GM12878 (cell line): Measurements from ENCODE around the gene RPL10A. TPM values are rescaled to one million over a fixed set of nuclear protein-coding genes. Genes with fewer than 3 reads are reported as not detected.
"Not testable (repeated sequence)": the region's sequence is repeated elsewhere in the genome, so short reads cannot be mapped to it uniquely, and the experiment has no call there.

ENCODE experiments used
- ATAC-seq: fragments of 200-7000 bp; cut with Tn5 transposase; 3 replicates; pipeline ENCODE4 v1.9.1; 2020; ENCODE audit warnings: mild to moderate bottlenecking, moderate library complexity
- BruUV-seq: library from RNA; stranded (reverse); fragments of 400-500 nt; replicated peaks from 2 replicates; lab custom pipeline; 2021; lab: Mats Ljungman, UMichigan
- CTCF ChIA-PET: fragments of 300-600 bp; sonication (Branson Sonifier 250); formaldehyde crosslinking; extraction: SDS; loops from one replicate; lab custom pipeline; 2021; ENCODE audit warnings: inconsistent platforms; lab: Yijun Ruan, JAX
- POLR2A ChIA-PET: fragments of 350-600 bp; formaldehyde crosslinking; extraction: SDS; loops from one replicate; lab custom pipeline; 2021; ENCODE audit warnings: inconsistent platforms; lab: Charles Lee
- RAD21 ChIA-PET: fragments of 300-600 bp; sonication (Branson Sonifier 250); formaldehyde crosslinking; loops from one replicate; lab custom pipeline; 2023; ENCODE audit warnings: antibody characterized with exemption; ENCODE audit not compliant: unreplicated experiment; lab: Charles Lee
- SMC1A ChIA-PET: fragments of 300-600 bp; sonication (Branson Sonifier 250); formaldehyde crosslinking; loops from one replicate; lab custom pipeline; 2023; ENCODE audit not compliant: unreplicated experiment, uncharacterized antibody; lab: Charles Lee
- DNase-seq: peaks from one replicate; pipeline ENCODE4 v3.0.0-alpha.2; 2011; ENCODE audit warnings: low read depth, low spot score
- FAIRE-seq: peaks from 3 replicates; lab custom pipeline; 2011; peaks lifted over from hg19 to GRCh38; lab: Jason Lieb, UNC
- H2AFZ ChIP-seq: 2 replicates; pipeline ENCODE4 v1.6.0; 2011; ENCODE audit warnings: low read depth, low read length, control low read depth; ENCODE audit not compliant: control insufficient read depth
- H3K27ac ChIP-seq: 2 replicates; pipeline ENCODE4 v1.5.1; 2011; ENCODE audit warnings: control low read depth; ENCODE audit not compliant: control insufficient read depth, insufficient read depth
- H3K27me3 ChIP-seq, 2 experiments: replicated peaks in 1 of 2; 2 replicates each; pipeline versions ENCODE4 v1.6.0 to v1.6.1; 2011; ENCODE audit warnings: low read length in 1 of 2; ENCODE audit not compliant: control insufficient read depth in 2 of 2, insufficient read depth in 2 of 2
- H3K36me3 ChIP-seq, 2 experiments: 2 replicates each; pipeline ENCODE4 v1.5.1; 2011; ENCODE audit warnings: low read length in 1 of 2; ENCODE audit not compliant: control insufficient read depth in 2 of 2, insufficient read depth in 2 of 2
- H3K4me1 ChIP-seq: 2 replicates; pipeline ENCODE4 v1.6.1; 2011; ENCODE audit warnings: mild to moderate bottlenecking, low read length, moderate library complexity, mixed read lengths; ENCODE audit not compliant: control insufficient read depth, insufficient read depth
- H3K4me2 ChIP-seq: 2 replicates; pipeline ENCODE4 v1.6.0; 2011; ENCODE audit warnings: control low read depth; ENCODE audit not compliant: control insufficient read depth, insufficient read depth
- H3K4me3 ChIP-seq: fragments of 200-600 bp; sonication (generic); 2 replicates; pipeline ENCODE4 v1.5.1; 2016
- H3K79me2 ChIP-seq: 2 replicates; pipeline ENCODE4 v1.6.0; 2011; ENCODE audit warnings: low read length; ENCODE audit not compliant: control insufficient read depth, insufficient read depth
- H3K9ac ChIP-seq: 2 replicates; pipeline ENCODE4 v1.8.0; 2011; ENCODE audit warnings: low read length, control low read depth, mixed read lengths; ENCODE audit not compliant: control insufficient read depth, insufficient read depth
- H3K9me3 ChIP-seq: replicated peaks from 3 replicates; pipeline ENCODE4 v1.5.1; 2011; ENCODE audit warnings: mild to moderate bottlenecking, low read length; ENCODE audit not compliant: control insufficient read depth, insufficient read depth
- H4K20me1 ChIP-seq: 2 replicates; pipeline ENCODE4 v1.6.0; 2011; ENCODE audit not compliant: control insufficient read depth, insufficient read depth
- CEBPB ChIP-seq, 2 experiments: fragments of 150-350 bp in 1 of 2; IDR thresholded peaks; 2 replicates each; pipeline ENCODE4 v1.6.1; 2012 to 2014; ENCODE audit warnings: low read depth in 2 of 2, low read length in 2 of 2, borderline replicate concordance in 1 of 2, inconsistent platforms in 1 of 2
- SUPT20H ChIP-seq: IDR thresholded peaks from 2 replicates; pipeline ENCODE4 v1.6.1; 2011; ENCODE audit warnings: low read depth, mild to moderate bottlenecking, low read length, moderate library complexity, borderline replicate concordance; ENCODE audit not compliant: control insufficient read depth
- WGBS: methylation state at CpG from one replicate; pipeline ENCODE4 v1.1.6; 2016; ENCODE audit warnings: low lambda C conversion rate; ENCODE audit not compliant: insufficient replicate concordance, insufficient coverage; ENCODE audit errors: missing lambda C conversion rate; 5-methylcytosine and 5-hydroxymethylcytosine counted together
- in situ Hi-C: fragments of 300-500 bp; cut with MboI; formaldehyde crosslinking; loops from 9 replicates; pipeline ENCODE4 v1.14.3; 2018; ENCODE audit warnings: mixed read lengths
- intact Hi-C: fragments of 100-400 bp; cut with micrococcal nuclease; formaldehyde crosslinking; loops from one replicate; pipeline ENCODE4 v1.14.2; 2022; ENCODE audit not compliant: unreplicated experiment
- polyA plus RNA-seq, 11 experiments: library from polyadenylated mRNA; depleted of rRNA in 4 of 11; unstranded in 6 of 11; stranded (reverse) in 5 of 11; fragments of >200 nt; fragmentation: Nextera tagmentation in 4 of 11; fragmentation: Illumina TruSeq in 1 of 11; extraction: Ambion mirVana in 4 of 11; extraction: Trizol in 1 of 11; gene quantifications; 1 replicate in 1 of 11; 2 replicates in 10 of 11; pipeline versions ENCODE4 v1.2.1 to v1.2.3, GENCODE V29; 2011 to 2016; ENCODE audit warnings: inconsistent platforms in 2 of 11, missing spikeins in 2 of 11, low read depth in 1 of 11
- total RNA-seq, 4 experiments: library from RNA; depleted of rRNA in 3 of 4; stranded (reverse); fragments of >200 nt in 3 of 4; fragmentation: Illumina TruSeq in 1 of 4; extraction: Trizol in 1 of 4; gene quantifications; 2 replicates each; pipeline versions ENCODE4 v1.2.1 to v1.2.3, GENCODE V29; 2013 to 2021
- TF ChIP-seq, protein P1 (sequence below): fragments of 150-350 bp; IDR thresholded peaks from 2 replicates; pipeline ENCODE4 v1.6.1; 2014; ENCODE audit warnings: mild to moderate bottlenecking, low read depth, low read length

Gene RPL10A
- total and polyA plus RNA-seq, 10 of the 15 experiments (the other 5 are each of a cell fraction or from before 2014, with no cell fraction given): 833 to 4,029 (median 2,795) TPM

DNA sequence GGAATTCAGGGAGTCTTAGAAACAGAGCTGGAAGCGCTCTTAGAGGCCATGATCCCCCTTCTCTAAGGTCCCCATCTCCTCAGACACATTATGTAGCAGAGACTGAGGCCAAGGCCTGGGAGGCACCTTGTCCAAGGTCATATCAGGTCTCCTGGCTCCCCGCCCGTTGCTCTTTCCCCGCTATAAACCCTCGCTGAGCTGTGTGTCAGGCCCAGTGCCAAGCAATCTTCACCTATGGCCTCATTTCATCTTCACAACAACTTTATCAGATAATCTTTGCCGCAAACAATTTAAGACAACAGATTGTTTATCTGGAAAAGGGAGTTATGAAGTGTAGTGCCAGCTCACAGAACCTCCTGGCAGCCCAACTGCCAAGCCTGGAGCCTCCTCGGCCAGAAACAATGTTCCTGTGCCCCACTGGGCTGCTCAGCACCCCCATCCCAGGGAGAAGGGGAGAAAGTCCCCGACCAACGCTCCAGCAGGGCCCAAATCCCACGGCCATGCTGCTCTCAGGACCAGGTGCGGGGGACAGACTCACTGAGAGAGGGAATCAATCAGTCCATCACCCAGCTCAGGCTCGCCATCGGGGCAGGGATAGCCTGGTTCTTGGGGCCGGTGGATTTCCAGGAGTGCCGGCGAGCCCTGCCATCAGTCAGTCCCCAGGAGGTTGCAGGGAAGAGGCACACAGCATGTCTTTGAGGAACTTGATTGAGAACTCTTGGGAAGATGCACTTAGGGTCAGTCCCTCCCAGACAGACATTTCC lies 32.9 kb upstream of the RPL10A start (continued):
- TF ChIP-seq CEBPB (IDR thresholded peaks at IDR 0.05; ENCODE audit: borderline replicate concordance in 1 of 2, low read depth in 2 of 2, low read length in 2 of 2) (no peak), SUPT20H (no peak)

DNA sequence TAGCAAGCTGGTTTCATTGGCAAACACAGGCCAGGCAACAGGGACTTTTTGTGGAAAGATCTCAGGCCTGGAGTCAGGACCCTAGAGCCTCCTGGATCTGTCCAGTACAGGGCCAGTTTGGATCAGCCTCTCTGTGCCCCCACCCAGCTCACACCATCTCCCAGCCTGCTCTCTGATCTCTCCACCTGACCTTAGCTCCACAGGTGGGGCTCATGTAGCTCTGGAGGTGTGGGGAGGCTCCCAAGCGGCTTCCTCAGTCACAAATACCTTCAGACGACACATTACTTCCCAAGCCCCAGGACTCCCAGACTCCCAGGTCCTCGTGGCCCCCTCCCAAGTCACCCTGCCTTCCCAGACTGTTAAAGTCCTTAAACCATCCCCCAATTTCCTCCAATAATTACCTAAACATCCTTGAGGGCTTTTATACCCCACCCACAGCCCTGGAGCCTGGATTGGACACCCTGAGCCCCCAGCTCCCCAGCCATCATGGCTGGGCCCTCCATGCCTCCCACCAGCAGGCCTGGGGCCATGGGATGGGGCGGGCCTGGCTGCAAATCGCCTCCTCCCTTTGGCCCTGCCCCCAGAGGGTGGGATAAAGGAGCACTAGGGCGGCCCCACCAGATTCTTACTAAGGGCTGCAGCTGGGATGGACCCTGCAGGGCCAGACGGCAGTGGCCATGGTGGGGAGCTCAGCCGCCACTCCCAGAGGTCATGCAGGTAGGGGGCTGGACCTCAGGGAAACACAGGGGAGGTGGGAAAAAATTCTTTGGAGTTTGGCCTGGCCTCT lies 31.9 kb upstream of the RPL10A start:
- TF ChIP-seq, protein P1, sequence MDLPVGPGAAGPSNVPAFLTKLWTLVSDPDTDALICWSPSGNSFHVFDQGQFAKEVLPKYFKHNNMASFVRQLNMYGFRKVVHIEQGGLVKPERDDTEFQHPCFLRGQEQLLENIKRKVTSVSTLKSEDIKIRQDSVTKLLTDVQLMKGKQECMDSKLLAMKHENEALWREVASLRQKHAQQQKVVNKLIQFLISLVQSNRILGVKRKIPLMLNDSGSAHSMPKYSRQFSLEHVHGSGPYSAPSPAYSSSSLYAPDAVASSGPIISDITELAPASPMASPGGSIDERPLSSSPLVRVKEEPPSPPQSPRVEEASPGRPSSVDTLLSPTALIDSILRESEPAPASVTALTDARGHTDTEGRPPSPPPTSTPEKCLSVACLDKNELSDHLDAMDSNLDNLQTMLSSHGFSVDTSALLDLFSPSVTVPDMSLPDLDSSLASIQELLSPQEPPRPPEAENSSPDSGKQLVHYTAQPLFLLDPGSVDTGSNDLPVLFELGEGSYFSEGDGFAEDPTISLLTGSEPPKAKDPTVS: no peak
- ChIA-PET SMC1A (interaction anchor here (0.6 kb wide), 1 partner anchor 13 kb away, joined by 3 read pairs; no protein-coding TSS in a partner anchor), RAD21 (no interaction called here), POLR2A (no interaction called here), CTCF (interaction anchor here (0.5 kb wide), 1 partner anchor 95 kb away, joined by 4 read pairs; no protein-coding TSS in a partner anchor)
- Histone ChIP-seq H3K27ac (no peak overlapping the region), H3K9me3 (no peaks in the 10 kb centered on the region), H4K20me1 (no peaks in the 10 kb centered on the region), H3K27me3 (no peaks in the 10 kb centered on the region), H3K36me3 (no peaks in the 10 kb centered on the region), H3K79me2 (no peaks in the 10 kb centered on the region), H3K4me1 (no peaks in the 10 kb centered on the region), H3K4me2 (no peak overlapping the region), H3K4me3 (no peak overlapping the region), H2AFZ (no peak overlapping the region), H3K9ac (no peak overlapping the region)
- intact Hi-C loops: no loop called here
- no TSS peak for BruUV-seq
- DNase-seq: no peak
- FAIRE-seq: no peak
- 22% methylated on average over 8 of the region's 8 CpGs for WGBS
- in situ Hi-C loops: no loop called here
- no peak for ATAC-seq

DNA sequence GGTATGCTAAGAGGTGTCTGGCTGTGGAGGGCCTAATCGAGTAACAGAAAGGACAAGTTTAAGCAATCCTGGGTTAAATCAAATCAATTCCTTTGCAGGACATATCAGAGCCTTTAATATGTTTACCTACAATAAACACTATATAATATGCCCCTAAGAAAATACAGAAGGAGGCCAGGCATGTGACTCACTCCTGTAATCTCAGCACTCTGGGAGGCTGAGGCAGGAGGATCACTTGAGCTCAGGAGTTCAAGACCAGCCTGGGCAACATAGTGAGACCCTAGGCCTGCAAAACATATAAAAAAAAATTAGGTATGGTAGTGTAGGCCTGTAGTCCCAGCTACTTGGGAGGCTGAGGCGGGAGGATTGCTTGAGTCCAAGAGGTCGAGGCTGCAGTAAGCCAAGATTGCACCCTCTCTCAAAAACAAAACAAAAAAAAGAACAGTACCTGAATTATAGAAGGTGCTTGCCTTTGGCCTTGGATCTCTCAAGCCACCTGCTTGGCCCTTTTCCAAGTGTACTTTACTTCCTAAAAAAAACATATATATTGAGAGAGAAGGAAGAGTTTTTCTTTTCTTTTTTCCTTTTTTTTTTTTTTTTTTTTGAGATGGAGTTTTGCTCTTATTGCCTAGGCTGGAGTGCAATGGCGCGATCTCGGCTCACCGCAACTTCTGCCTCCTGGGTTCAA lies 29.7 kb upstream of the RPL10A start:
- ChIA-PET SMC1A (interaction anchor here (1.3 kb wide), 1 partner anchor 97 kb away, joined by 3 read pairs; no protein-coding TSS in a partner anchor), RAD21 (interaction anchor here (0.8 kb wide), 1 partner anchor 303 kb away, joined by 3 read pairs; no protein-coding TSS in a partner anchor), CTCF (interaction anchor here (1.1 kb wide), 1 partner anchor 96 kb away, joined by 4 read pairs; the partner anchor contains the start of gene PPARD)
- H3K4me1 ChIP-seq, H3K79me2 ChIP-seq, BruUV-seq, H2AFZ ChIP-seq, H3K36me3 ChIP-seq, H3K4me2 ChIP-seq, intact Hi-C loops, DNase-seq, in situ Hi-C loops, H3K4me3 ChIP-seq, FAIRE-seq, H3K27me3 ChIP-seq, H4K20me1 ChIP-seq, ATAC-seq, POLR2A ChIA-PET, H3K9me3 ChIP-seq, H3K27ac ChIP-seq, H3K9ac ChIP-seq: not testable (repeated sequence)
- 56% methylated on average over 3 of the region's 7 CpGs for WGBS
